Measurements from ENCODE around the gene GAREM1.

- TF ChIP-seq EZH2 (IDR thresholded peaks at IDR 0.05; ENCODE audit: borderline replicate concordance, low read depth, low read length, severe bottlenecking) (no peak), CTCF (IDR thresholded peaks at IDR 0.05; ENCODE audit: borderline replicate concordance, extremely low read depth, low read length, poor library complexity, severe bottlenecking) (no peak)
Observed at GRCh38 chr18:32319084-32319483, 151.6 kb downstream of the GAREM1 start.

All from DND-41 (cell line).